GM19023 (cell line): ENCODE data around the gene NDUFS3.
A peak's percentile ranks its signal among the peaks of the same experiment; 100 is the strongest.
"Not testable (repeated sequence)": the region's sequence is repeated elsewhere in the genome, so short reads cannot be mapped to it uniquely, and the experiment has no call there.

ENCODE experiments used
- ATAC-seq: cut with Tn5 transposase; IDR thresholded peaks from one replicate; pipeline ENCODE4 v1.9.1; 2021; ENCODE audit warnings: mild to moderate bottlenecking, moderate library complexity; ENCODE audit not compliant: unreplicated experiment

Gene NDUFS3

GRCh38 chr11:47558695-47559094 lies 20.2 kb upstream of the NDUFS3 start:
- ATAC-seq: no peak

GRCh38 chr11:47560426-47560825 lies 18.4 kb upstream of the NDUFS3 start:
- ATAC-seq: no peak

GRCh38 chr11:47562393-47562792 lies 16.5 kb upstream of the NDUFS3 start:
- not testable (repeated sequence) for ATAC-seq

GRCh38 chr11:47564366-47564765 lies 14.5 kb upstream of the NDUFS3 start:
- ATAC-seq: not testable (repeated sequence)

- no peak for ATAC-seq
These were observed 13.9 kb upstream of the NDUFS3 start for GRCh38 chr11:47564933-47565339.

- ATAC-seq: peak; percentile 87
These were observed 13.3 kb upstream of the NDUFS3 start, which contains the start of gene PTPMT1 for GRCh38 chr11:47565340-47566148. Gene PTPMT1, plus strand, starts transcription at chr11:47565599. Its CDS starts 24 bp downstream, at chr11:47565623.

- no peak for ATAC-seq
These were observed 12.7 kb upstream of the NDUFS3 start for GRCh38 chr11:47566149-47566698.

GRCh38 chr11:47569646-47570045 lies 9.2 kb upstream of the NDUFS3 start:
- no peak for ATAC-seq

- ATAC-seq: no peak
These were observed 8.1 kb upstream of the NDUFS3 start for GRCh38 chr11:47570651-47571356.

GRCh38 chr11:47571357-47571729 lies 7.5 kb upstream of the NDUFS3 start:
- ATAC-seq: no peak

GRCh38 chr11:47571895-47572294 lies 7.0 kb upstream of the NDUFS3 start:
- ATAC-seq: no peak

- no peak for ATAC-seq
These were observed 6.1 kb upstream of the NDUFS3 start for GRCh38 chr11:47572715-47573255.

- ATAC-seq: no peak
These were observed 5.6 kb upstream of the NDUFS3 start for GRCh38 chr11:47573321-47573720.

GRCh38 chr11:47577460-47578041 lies 1.3 kb upstream of the NDUFS3 start:
- no peak for ATAC-seq

GRCh38 chr11:47583844-47584243 lies 5.0 kb downstream of the NDUFS3 start:
- ATAC-seq: no peak

GRCh38 chr11:47586098-47586855 lies 7.4 kb downstream of the NDUFS3 start, which contains the start of gene FAM180B:
Gene FAM180B, plus strand, starts transcription at chr11:47586678. Its CDS starts 91 bp downstream, at chr11:47586769.
- ATAC-seq: no peak

- no peak for ATAC-seq
These were observed 8.3 kb downstream of the NDUFS3 start for GRCh38 chr11:47587039-47587716.

GRCh38 chr11:47587723-47588326 lies 9.0 kb downstream of the NDUFS3 start:
- no peak for ATAC-seq

GRCh38 chr11:47589118-47589517 lies 10.2 kb downstream of the NDUFS3 start:
- ATAC-seq: no peak
